DND-41 (cell line): ENCODE data around the gene USP9Y.

Source experiments
- ATAC-seq: fragments of 200-7000 bp; cut with Tn5 transposase; 3 replicates; pipeline ENCODE4 v1.9.1; 2021; ENCODE audit warnings: low read depth; ENCODE audit not compliant: insufficient read depth
- DNase-seq: peaks from one replicate; pipeline ENCODE4 v3.0.0-alpha.2; 2020
- H2AFZ ChIP-seq: 2 replicates; pipeline ENCODE4 v1.6.0; 2012; ENCODE audit warnings: low read depth, low read length
- H3K27ac ChIP-seq: 2 replicates; pipeline ENCODE4 v1.5.1; 2012; ENCODE audit warnings: low read length, inconsistent platforms
- H3K27me3 ChIP-seq: fragments of 200-600 bp; sonication (generic); 2 replicates; pipeline ENCODE4 v1.6.0; 2012; ENCODE audit warnings: low read length, mild to moderate bottlenecking, inconsistent platforms; ENCODE audit not compliant: insufficient read depth, poor library complexity
- H3K36me3 ChIP-seq: 2 replicates; pipeline ENCODE4 v1.5.1; 2012; ENCODE audit warnings: low read length, inconsistent platforms; ENCODE audit not compliant: insufficient read depth
- H3K4me1 ChIP-seq: 2 replicates; pipeline ENCODE4 v1.5.1; 2012; ENCODE audit warnings: mild to moderate bottlenecking, low read length; ENCODE audit not compliant: insufficient read depth
- H3K4me2 ChIP-seq: 2 replicates; pipeline ENCODE4 v1.6.0; 2012; ENCODE audit warnings: mild to moderate bottlenecking, moderate library complexity, low read length, inconsistent platforms; ENCODE audit not compliant: insufficient read depth
- H3K4me3 ChIP-seq, 2 experiments: fragments of 200-600 bp in 1 of 2; shearing (Covaris generic) in 1 of 2; 2 replicates each; pipeline ENCODE4 v1.5.1; 2012 to 2016; ENCODE audit warnings: inconsistent platforms in 2 of 2, low read length in 2 of 2, mild to moderate bottlenecking in 2 of 2, low read depth in 1 of 2, moderate library complexity in 1 of 2
- H3K79me2 ChIP-seq: 2 replicates; pipeline ENCODE4 v1.6.0; 2012; ENCODE audit warnings: low read length, inconsistent platforms; ENCODE audit not compliant: insufficient read depth
- H3K9ac ChIP-seq: 2 replicates; pipeline ENCODE4 v1.6.0; 2012; ENCODE audit warnings: low read depth, mild to moderate bottlenecking, inconsistent platforms, low read length, moderate library complexity
- H3K9me3 ChIP-seq: 2 replicates; pipeline ENCODE4 v1.5.1; 2012; ENCODE audit warnings: low read length, moderate library complexity, mild to moderate bottlenecking, inconsistent platforms; ENCODE audit not compliant: insufficient read depth, severe bottlenecking
- H4K20me1 ChIP-seq: 2 replicates; pipeline ENCODE4 v1.6.0; 2012; ENCODE audit warnings: low read length; ENCODE audit not compliant: insufficient read depth
- EZH2 ChIP-seq: IDR thresholded peaks from 3 replicates; pipeline ENCODE4 v1.6.1; 2012; ENCODE audit warnings: borderline replicate concordance, low read depth, mild to moderate bottlenecking, moderate library complexity, low read length, inconsistent platforms; ENCODE audit not compliant: severe bottlenecking
- TF ChIP-seq, protein P1 (sequence below): IDR thresholded peaks from 2 replicates; pipeline ENCODE4 v1.5.1; 2012; ENCODE audit warnings: borderline replicate concordance, low read length, moderate library complexity, mild to moderate bottlenecking; ENCODE audit not compliant: poor library complexity, severe bottlenecking; ENCODE audit errors: extremely low read depth

USP9Y gene

DNA sequence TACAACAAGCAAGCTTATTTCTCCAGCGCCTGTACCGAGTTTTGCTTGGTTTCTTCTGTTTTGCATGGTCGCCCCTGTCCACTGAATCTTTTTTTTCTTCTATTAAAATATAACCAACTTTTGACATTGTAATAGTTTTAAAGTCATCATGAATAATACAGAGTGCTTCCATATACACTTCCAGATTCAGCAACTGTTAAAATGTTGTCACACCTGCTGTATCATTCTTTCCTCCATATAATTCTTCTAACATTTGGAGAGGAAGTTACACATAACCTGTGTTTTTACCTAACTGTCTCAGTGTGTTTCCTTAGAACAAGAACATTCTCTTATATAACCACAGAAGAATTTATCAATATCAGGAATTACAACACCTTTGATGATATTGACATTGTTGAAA, 83.5 kb downstream of the USP9Y start:
- no peak overlapping the region for H3K4me3 ChIP-seq
- H3K27me3 ChIP-seq, result no peaks in the 10 kb centered on the region
- no peak for TF ChIP-seq EZH2
- TF ChIP-seq, protein P1, sequence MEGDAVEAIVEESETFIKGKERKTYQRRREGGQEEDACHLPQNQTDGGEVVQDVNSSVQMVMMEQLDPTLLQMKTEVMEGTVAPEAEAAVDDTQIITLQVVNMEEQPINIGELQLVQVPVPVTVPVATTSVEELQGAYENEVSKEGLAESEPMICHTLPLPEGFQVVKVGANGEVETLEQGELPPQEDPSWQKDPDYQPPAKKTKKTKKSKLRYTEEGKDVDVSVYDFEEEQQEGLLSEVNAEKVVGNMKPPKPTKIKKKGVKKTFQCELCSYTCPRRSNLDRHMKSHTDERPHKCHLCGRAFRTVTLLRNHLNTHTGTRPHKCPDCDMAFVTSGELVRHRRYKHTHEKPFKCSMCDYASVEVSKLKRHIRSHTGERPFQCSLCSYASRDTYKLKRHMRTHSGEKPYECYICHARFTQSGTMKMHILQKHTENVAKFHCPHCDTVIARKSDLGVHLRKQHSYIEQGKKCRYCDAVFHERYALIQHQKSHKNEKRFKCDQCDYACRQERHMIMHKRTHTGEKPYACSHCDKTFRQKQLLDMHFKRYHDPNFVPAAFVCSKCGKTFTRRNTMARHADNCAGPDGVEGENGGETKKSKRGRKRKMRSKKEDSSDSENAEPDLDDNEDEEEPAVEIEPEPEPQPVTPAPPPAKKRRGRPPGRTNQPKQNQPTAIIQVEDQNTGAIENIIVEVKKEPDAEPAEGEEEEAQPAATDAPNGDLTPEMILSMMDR, result no peak
- no peaks in the 10 kb centered on the region for H3K9me3 ChIP-seq
- H3K79me2 ChIP-seq, result no peaks in the 10 kb centered on the region
- H2AFZ ChIP-seq, result no peak overlapping the region
- H3K9ac ChIP-seq, result no peak overlapping the region
- H4K20me1 ChIP-seq, result no peaks in the 10 kb centered on the region
- no peak overlapping the region for H3K27ac ChIP-seq
- no peaks in the 10 kb centered on the region for H3K4me1 ChIP-seq
- no peak overlapping the region for H3K4me2 ChIP-seq
- H3K36me3 ChIP-seq, result peaks cover 39% of the 10 kb centered on the region; the same call in 1 of the 2 replicates
- DNase-seq (no peak), ATAC-seq (no peak)

DNA sequence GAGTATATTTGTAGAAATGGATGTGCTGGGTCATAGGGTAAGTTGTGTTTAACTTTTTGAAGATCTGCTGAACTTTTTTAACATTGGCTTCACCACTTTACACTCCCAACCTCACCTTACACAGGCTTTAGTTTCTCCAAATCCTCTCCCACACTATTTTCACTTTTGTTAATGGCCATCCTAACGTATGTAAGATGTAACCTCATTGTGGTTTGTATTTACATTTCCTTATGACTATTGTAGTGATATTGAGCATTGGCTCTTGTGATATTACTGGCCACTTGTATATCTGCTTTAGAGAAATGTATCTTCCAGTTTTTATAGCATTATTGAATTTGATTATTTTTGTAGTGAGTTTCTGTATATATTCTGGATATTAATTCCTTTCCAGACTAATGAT, 93.0 kb downstream of the USP9Y start:
- Histone ChIP-seq H3K79me2 (no peaks in the 10 kb centered on the region), H3K27ac (no peak overlapping the region), H3K36me3 (peaks cover 54% of the 10 kb centered on the region)

DNA sequence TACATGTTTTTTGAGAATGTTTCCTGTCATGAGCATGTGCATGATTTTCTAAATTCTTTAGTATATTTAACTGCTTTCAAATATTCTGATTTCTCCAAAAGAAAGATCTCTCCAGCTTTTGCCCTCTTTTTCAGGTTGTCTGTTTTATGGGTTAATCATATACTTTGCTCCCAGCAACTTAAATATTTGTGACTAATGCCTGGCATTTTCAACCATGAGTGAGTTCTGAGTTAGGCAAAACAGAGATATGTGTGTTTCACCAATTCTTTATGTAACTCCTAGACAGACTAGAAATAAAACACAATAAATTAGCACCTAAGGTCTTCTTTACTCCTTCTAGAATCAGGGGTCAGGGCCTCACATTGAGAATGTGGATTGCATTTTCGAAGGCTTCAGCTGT, 107.0 kb downstream of the USP9Y start:
- no peak for DNase-seq
- H3K4me3 ChIP-seq, result no peak overlapping the region
- H3K27me3 ChIP-seq, result no peaks in the 10 kb centered on the region
- no peak overlapping the region for H3K27ac ChIP-seq
- peaks cover 16% of the 10 kb centered on the region; the same call in 1 of the 2 replicates for H3K36me3 ChIP-seq
- no peaks in the 10 kb centered on the region for H3K4me1 ChIP-seq
- H3K79me2 ChIP-seq, result no peaks in the 10 kb centered on the region
- no peak overlapping the region for H2AFZ ChIP-seq
- no peaks in the 10 kb centered on the region for H4K20me1 ChIP-seq
- TF ChIP-seq EZH2, result no peak
- TF ChIP-seq, protein P1, result no peak
- no peak overlapping the region for H3K9ac ChIP-seq
- no peak for ATAC-seq
- no peak overlapping the region for H3K4me2 ChIP-seq
- H3K9me3 ChIP-seq, result no peaks in the 10 kb centered on the region

More for the DNA sequence above, 93.0 kb downstream of the USP9Y start:
- Histone ChIP-seq H3K4me3 (no peak overlapping the region), H3K9me3 (no peaks in the 10 kb centered on the region), H3K4me1 (no peaks in the 10 kb centered on the region), H3K4me2 (no peak overlapping the region), H3K9ac (no peak overlapping the region), H3K27me3 (no peaks in the 10 kb centered on the region), H2AFZ (no peak overlapping the region), H4K20me1 (no peaks in the 10 kb centered on the region)
- ATAC-seq, result no peak
- DNase-seq, result no peak
- no peak for TF ChIP-seq EZH2
- TF ChIP-seq, protein P1, result no peak

DNA sequence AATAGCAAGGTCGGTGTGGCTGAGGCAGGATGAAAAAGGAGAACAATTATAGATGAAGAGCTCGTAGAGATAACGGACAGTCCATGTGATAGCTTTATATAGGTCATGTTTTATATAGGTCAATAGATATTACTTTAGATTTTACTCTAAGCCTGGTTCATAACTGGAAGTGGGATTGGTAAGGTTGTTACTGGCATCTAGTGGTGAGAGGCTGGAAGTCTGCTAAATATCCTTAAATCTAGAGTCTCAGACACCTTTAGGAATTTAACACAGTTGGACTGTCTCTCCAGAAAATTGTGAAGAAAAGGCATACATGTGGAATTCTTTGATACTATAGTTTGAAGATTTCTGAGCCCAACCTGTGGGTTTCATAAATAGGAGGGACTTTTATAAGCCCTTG, 108.0 kb downstream of the USP9Y start:
- Histone ChIP-seq H3K4me2 (no peak overlapping the region), H3K4me3 (no peak overlapping the region), H2AFZ (no peak overlapping the region), H3K27me3 (no peaks in the 10 kb centered on the region), H3K4me1 (no peaks in the 10 kb centered on the region), H3K79me2 (no peaks in the 10 kb centered on the region), H3K27ac (no peak overlapping the region), H4K20me1 (no peaks in the 10 kb centered on the region), H3K9me3 (no peaks in the 10 kb centered on the region), H3K36me3 (peaks cover 20% of the 10 kb centered on the region; the same call in 1 of the 2 replicates), H3K9ac (no peak overlapping the region)
- DNase-seq, result no peak
- peak; percentile 35; the same call in 1 of the 3 replicates for ATAC-seq
- no peak for TF ChIP-seq EZH2
- TF ChIP-seq, protein P1, result peak; percentile 51
